Cortex of kidney (tissue), 1 donor: ENCODE measurements around the gene TMEM179.

Experiments used
- DNase-seq: peaks from one replicate; lab custom pipeline; 2025; lab: John Stamatoyannopoulos, UW

The TMEM179 gene

GRCh38 chr14:104569435-104569834 is 35.1 kb downstream of the TMEM179 start:
- DNase-seq = no peak

GRCh38 chr14:104568620-104569019 is 36.0 kb downstream of the TMEM179 start:
- DNase-seq = no peak

- DNase-seq = no peak
Measured at GRCh38 chr14:104567957-104568225, 36.7 kb downstream of the TMEM179 start.

- DNase-seq = no peak
Measured at GRCh38 chr14:104567141-104567956, 37.2 kb downstream of the TMEM179 start.

- DNase-seq = no peak
Measured at GRCh38 chr14:104564744-104565679, 39.6 kb downstream of the TMEM179 start.

GRCh38 chr14:104563742-104564615 is 40.6 kb downstream of the TMEM179 start:
- no peak for DNase-seq

- no peak for DNase-seq
Measured at GRCh38 chr14:104563191-104563741, 41.3 kb downstream of the TMEM179 start.

GRCh38 chr14:104562606-104563005 is 42.0 kb downstream of the TMEM179 start:
- no peak for DNase-seq

- no peak for DNase-seq
Measured at GRCh38 chr14:104561632-104562495, 42.7 kb downstream of the TMEM179 start.

- no peak for DNase-seq
Measured at GRCh38 chr14:104561124-104561557, 43.4 kb downstream of the TMEM179 start.

- DNase-seq = no peak
Measured at GRCh38 chr14:104560586-104560945, 44.0 kb downstream of the TMEM179 start.

- DNase-seq = no peak
Measured at GRCh38 chr14:104559804-104560585, 44.6 kb downstream of the TMEM179 start.

GRCh38 chr14:104559028-104559803 is 45.4 kb downstream of the TMEM179 start:
- DNase-seq = no peak

GRCh38 chr14:104558231-104559027 is 46.1 kb downstream of the TMEM179 start:
- no peak for DNase-seq

GRCh38 chr14:104557766-104558165 is 46.8 kb downstream of the TMEM179 start:
- DNase-seq = no peak

- DNase-seq = no peak
Measured at GRCh38 chr14:104557086-104557485, 47.5 kb downstream of the TMEM179 start.

GRCh38 chr14:104556256-104557021 is 48.1 kb downstream of the TMEM179 start:
- DNase-seq = no peak
